ENCODE data around the gene C3.
"Not testable (repeated sequence)": the region's sequence is repeated elsewhere in the genome, so short reads cannot be mapped to it uniquely, and the experiment has no call there.

C3 gene

DNA sequence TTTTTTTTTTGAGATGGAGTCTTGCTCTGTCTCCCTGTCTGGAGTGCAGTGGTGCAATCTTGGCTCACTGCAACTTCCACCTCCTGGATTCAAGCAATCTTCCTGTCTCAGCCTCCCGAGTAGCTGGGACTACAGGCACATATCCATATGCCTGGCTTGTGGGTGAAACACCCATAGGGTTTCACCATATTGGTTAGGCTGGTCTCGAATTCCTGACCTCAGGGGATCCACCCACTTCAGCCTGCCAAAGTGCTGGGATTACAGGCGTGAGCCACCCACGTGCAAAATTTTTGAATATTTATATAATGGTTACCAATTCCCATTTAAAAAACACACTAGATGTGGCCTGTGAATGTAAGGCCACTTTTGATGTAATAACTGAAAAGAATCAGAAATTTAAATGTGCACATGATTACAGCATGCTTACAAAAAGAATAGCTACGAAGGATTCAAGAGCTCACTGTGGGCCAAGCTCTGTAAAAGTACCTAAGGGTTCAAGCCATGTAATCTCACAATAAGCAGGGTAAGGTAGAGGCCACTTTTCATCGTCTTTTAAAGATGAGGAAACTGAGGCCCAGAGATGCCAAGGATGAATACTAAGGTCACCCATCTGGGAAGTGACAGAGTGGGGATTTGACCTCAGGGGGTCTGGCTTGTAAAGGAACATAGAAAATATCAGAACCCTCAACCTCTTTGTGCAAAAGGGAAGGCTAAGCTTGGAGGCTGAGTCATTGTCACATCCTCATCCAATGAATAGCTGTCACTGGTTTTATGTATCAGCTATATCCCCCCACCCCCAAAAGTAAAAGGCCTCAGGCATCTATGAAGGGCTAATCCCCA lies 68.3 kb downstream of the C3 start:
- no peak for DNase-seq

GRCh38 chr19:6649185-6649584 lies 71.3 kb downstream of the C3 start:
- peaks cover 11% of the 10 kb centered on the region for H3K9me3 ChIP-seq (ENCODE audit: severe bottlenecking)
- no peak overlapping the region for H3K27ac ChIP-seq
- H3K36me3 ChIP-seq = no peaks in the 10 kb centered on the region
- H3K27me3 ChIP-seq (ENCODE audit: insufficient read depth, low read depth, severe bottlenecking) = peaks cover 13% of the 10 kb centered on the region
- no peak for DNase-seq
- no peak for TF ChIP-seq CTCF (IDR thresholded peaks at IDR 0.05; ENCODE audit: low read depth, low read length)
- H3K4me3 ChIP-seq (ENCODE audit: low read depth, low read length) = no peak overlapping the region

More for the DNA sequence above, 68.3 kb downstream of the C3 start:
- H3K9me3 ChIP-seq (ENCODE audit: severe bottlenecking) = peaks cover 6% of the 10 kb centered on the region
- no peaks in the 10 kb centered on the region for H3K36me3 ChIP-seq
- H3K27me3 ChIP-seq (ENCODE audit: insufficient read depth, low read depth, severe bottlenecking) = peaks cover 23% of the 10 kb centered on the region
- no peak overlapping the region for H3K27ac ChIP-seq
- no peak overlapping the region for H3K4me3 ChIP-seq (ENCODE audit: low read depth, low read length)
- no peak for TF ChIP-seq CTCF (IDR thresholded peaks at IDR 0.05; ENCODE audit: low read depth, low read length)

GRCh38 chr19:6648141-6648715 lies 72.2 kb downstream of the C3 start:
- peaks cover 11% of the 10 kb centered on the region for H3K9me3 ChIP-seq (ENCODE audit: severe bottlenecking)
- no peak for DNase-seq
- no peak overlapping the region for H3K27ac ChIP-seq
- H3K36me3 ChIP-seq = no peaks in the 10 kb centered on the region
- H3K4me3 ChIP-seq (ENCODE audit: low read depth, low read length) = no peak overlapping the region
- TF ChIP-seq CTCF (IDR thresholded peaks at IDR 0.05; ENCODE audit: low read depth, low read length) = no peak
- H3K27me3 ChIP-seq (ENCODE audit: insufficient read depth, low read depth, severe bottlenecking) = peaks cover 13% of the 10 kb centered on the region

DNA sequence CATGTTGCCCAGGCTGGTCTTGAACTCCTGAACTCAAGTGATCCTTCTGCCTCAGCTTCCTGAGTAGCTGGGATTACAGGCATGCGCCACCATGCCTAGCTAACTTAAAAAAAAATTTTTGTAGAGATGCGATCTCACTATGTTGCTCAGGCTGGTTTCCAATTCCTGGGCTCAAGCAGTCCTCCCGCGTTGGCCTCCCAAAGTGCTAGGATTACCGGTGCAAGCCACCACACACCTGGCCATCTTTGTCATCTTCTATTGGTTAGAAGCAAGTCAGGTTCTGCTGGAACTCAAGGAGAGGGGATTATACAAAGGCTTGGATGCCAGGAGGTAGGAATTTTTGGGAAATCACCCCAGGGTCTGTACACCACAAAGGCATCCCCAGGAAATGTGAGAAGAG lies 75.7 kb downstream of the C3 start:
- Histone ChIP-seq H3K27ac (no peak overlapping the region), H3K9me3 (ENCODE audit: severe bottlenecking) (peaks cover 5% of the 10 kb centered on the region), H3K4me3 (ENCODE audit: low read depth, low read length) (no peak overlapping the region), H3K27me3 (ENCODE audit: insufficient read depth, low read depth, severe bottlenecking) (peaks cover 13% of the 10 kb centered on the region), H3K36me3 (no peaks in the 10 kb centered on the region)
- TF ChIP-seq CTCF (IDR thresholded peaks at IDR 0.05; ENCODE audit: low read depth, low read length) = no peak
- DNase-seq = no peak

- not testable (repeated sequence) for H3K27ac ChIP-seq; H3K27me3 ChIP-seq (ENCODE audit: insufficient read depth, low read depth, severe bottlenecking); H3K36me3 ChIP-seq; DNase-seq; H3K9me3 ChIP-seq (ENCODE audit: severe bottlenecking); H3K4me3 ChIP-seq (ENCODE audit: low read depth, low read length)
These were observed 80.1 kb downstream of the C3 start for GRCh38 chr19:6640333-6640732.

DNA sequence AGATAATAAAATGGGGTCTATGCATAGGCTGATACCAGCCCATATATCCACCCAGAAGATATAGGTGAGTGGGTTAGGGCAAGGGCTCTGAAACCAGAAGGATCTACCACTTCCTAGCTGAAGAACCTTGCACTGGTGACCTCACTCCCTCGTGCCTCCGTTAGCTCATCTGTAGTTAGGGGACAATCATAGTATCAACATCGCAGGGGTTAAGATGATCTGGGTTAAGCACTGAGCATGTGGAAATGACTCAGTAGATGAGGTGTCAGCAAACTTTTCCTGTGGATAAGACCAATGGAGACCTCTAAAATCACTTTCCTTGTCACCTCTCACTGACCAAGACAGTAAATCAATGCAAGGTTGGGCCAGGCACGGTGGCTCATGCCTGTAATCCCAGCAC lies 81.0 kb downstream of the C3 start:
- Histone ChIP-seq H3K9me3 (ENCODE audit: severe bottlenecking) (no peaks in the 10 kb centered on the region), H3K27me3 (ENCODE audit: insufficient read depth, low read depth, severe bottlenecking) (no peaks in the 10 kb centered on the region), H3K36me3 (no peaks in the 10 kb centered on the region), H3K27ac (no peak overlapping the region), H3K4me3 (ENCODE audit: low read depth, low read length) (no peak overlapping the region)
- no peak for DNase-seq
- TF ChIP-seq CTCF (IDR thresholded peaks at IDR 0.05; ENCODE audit: low read depth, low read length) = no peak

- not testable (repeated sequence) for DNase-seq; H3K27me3 ChIP-seq (ENCODE audit: insufficient read depth, low read depth, severe bottlenecking); H3K4me3 ChIP-seq (ENCODE audit: low read depth, low read length); H3K9me3 ChIP-seq (ENCODE audit: severe bottlenecking); H3K36me3 ChIP-seq; H3K27ac ChIP-seq
These were observed 87.0 kb downstream of the C3 start for GRCh38 chr19:6633456-6633813.
